Rectal smooth muscle tissue (tissue), 1 donor: ENCODE results near the gene DBX2.
"Not testable (repeated sequence)": the region's sequence is repeated elsewhere in the genome, so short reads cannot be mapped to it uniquely, and the experiment has no call there.

ENCODE experiments used
- H3K27ac ChIP-seq: one replicate; pipeline ENCODE4 v1.7.0; 2013; ENCODE audit warnings: low read depth, low read length, inconsistent platforms
- H3K27me3 ChIP-seq: one replicate; pipeline ENCODE4 v1.7.0; 2013; ENCODE audit warnings: low read length; ENCODE audit not compliant: control insufficient read depth, insufficient read depth
- H3K36me3 ChIP-seq: one replicate; pipeline ENCODE4 v1.7.0; 2013; ENCODE audit warnings: low read length; ENCODE audit not compliant: control insufficient read depth, insufficient read depth
- H3K4me1 ChIP-seq: one replicate; pipeline ENCODE4 v1.7.0; 2013; ENCODE audit warnings: low read length; ENCODE audit not compliant: control insufficient read depth, insufficient read depth
- H3K4me3 ChIP-seq: one replicate; pipeline ENCODE4 v1.7.0; 2013; ENCODE audit warnings: low read length
- H3K9ac ChIP-seq: one replicate; pipeline ENCODE4 v1.7.0; 2013; ENCODE audit warnings: low read length

Gene DBX2

GRCh38 chr12:44984863-44985262 lies 66.0 kb downstream of the DBX2 start:
- not testable (repeated sequence) for H3K9ac ChIP-seq

DNA sequence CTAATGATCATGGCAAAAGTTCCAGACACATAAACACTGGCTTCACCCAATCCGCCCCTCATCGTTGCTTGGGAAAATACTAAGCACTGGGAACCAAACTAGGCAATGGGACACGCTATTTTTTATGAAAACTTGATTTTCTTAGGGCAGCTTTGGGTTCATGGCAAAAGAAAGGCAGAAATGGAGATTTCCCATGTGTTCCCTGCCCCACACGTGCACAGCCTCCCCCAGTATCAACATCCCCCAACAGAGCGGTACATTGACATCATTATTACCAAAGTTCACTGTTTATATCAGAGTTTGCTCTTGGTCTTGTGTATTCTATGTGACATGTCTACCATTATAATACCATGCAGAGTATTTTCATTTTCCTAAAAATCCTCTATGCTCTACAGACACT lies 71.0 kb downstream of the DBX2 start:
- no peaks in the 10 kb centered on the region for H3K27me3 ChIP-seq
- no peaks in the 10 kb centered on the region for H3K4me1 ChIP-seq
- H3K4me3 ChIP-seq, result no peak overlapping the region
- H3K36me3 ChIP-seq, result no peaks in the 10 kb centered on the region
- H3K9ac ChIP-seq, result no peak overlapping the region
- H3K27ac ChIP-seq, result no peak overlapping the region

More at GRCh38 chr12:44984863-44985262, 66.0 kb downstream of the DBX2 start:
- not testable (repeated sequence) for H3K4me3 ChIP-seq, H3K4me1 ChIP-seq, H3K36me3 ChIP-seq, H3K27me3 ChIP-seq, H3K27ac ChIP-seq

- Histone ChIP-seq H3K4me3 (no peak overlapping the region), H3K9ac (no peak overlapping the region), H3K27me3 (no peaks in the 10 kb centered on the region), H3K4me1 (no peaks in the 10 kb centered on the region), H3K27ac (no peak overlapping the region), H3K36me3 (no peaks in the 10 kb centered on the region)
Observed at GRCh38 chr12:44976246-44976645, 74.7 kb downstream of the DBX2 start.

DNA sequence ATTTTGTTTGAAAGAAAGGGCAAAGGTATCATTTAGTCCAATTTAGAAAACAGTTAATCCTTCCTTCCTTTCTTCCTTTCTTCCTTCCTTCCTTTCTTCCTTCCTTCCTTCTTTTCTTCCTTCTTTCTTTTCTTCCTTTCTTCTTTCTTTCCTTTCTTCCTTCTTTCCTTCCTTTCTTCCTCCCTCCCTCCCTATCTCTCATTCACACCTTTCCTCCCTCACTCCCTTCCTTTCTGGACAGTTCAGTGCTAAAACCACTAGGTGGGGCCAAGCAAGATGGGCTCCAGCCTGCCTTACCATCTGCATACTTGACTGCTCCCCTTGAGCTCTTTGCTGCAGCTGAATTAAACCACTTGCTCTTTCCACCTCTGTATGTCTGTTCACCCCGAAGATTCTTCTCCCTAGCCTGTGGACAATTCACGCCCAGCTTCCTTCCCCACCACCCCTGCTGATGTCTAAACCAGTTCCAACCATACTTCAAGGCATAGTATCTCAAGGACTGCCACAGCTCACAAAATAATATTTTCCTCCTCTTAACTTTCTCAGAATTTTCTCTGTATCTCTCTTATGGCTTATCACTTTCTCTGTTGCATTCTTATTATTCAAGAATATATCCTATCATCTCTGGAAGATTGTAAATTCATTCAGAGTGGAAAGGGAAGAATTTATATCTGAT lies 78.0 kb downstream of the DBX2 start:
- Histone ChIP-seq H3K36me3 (no peaks in the 10 kb centered on the region), H3K4me3 (no peak overlapping the region), H3K9ac (no peak overlapping the region), H3K4me1 (no peaks in the 10 kb centered on the region), H3K27me3 (no peaks in the 10 kb centered on the region), H3K27ac (no peak overlapping the region)

- Histone ChIP-seq H3K27ac (no peak overlapping the region), H3K27me3 (no peaks in the 10 kb centered on the region), H3K36me3 (no peaks in the 10 kb centered on the region), H3K9ac (no peak overlapping the region), H3K4me3 (no peak overlapping the region), H3K4me1 (no peaks in the 10 kb centered on the region)
Observed at GRCh38 chr12:44968965-44969364, 81.9 kb downstream of the DBX2 start.
